GM21528 (cell line): ENCODE measurements around the gene TMEM250.

Experiments
- ATAC-seq: cut with Tn5 transposase; IDR thresholded peaks from one replicate; pipeline ENCODE4 v1.9.1; 2021; ENCODE audit warnings: mild to moderate bottlenecking, moderate library complexity; ENCODE audit not compliant: unreplicated experiment, low FRiP score

The TMEM250 gene

GRCh38 chr9:136147890-136148714 is 29.4 kb upstream of the TMEM250 start:
- ATAC-seq: no peak

- ATAC-seq: no peak
Measured at GRCh38 chr9:136147038-136147889, 28.6 kb upstream of the TMEM250 start.

- no peak for ATAC-seq
Measured at GRCh38 chr9:136146126-136147037, 27.7 kb upstream of the TMEM250 start.

GRCh38 chr9:136145580-136145979 is 26.9 kb upstream of the TMEM250 start:
- no peak for ATAC-seq

GRCh38 chr9:136144450-136144849 is 25.8 kb upstream of the TMEM250 start:
- ATAC-seq: no peak

GRCh38 chr9:136143215-136144001 is 24.7 kb upstream of the TMEM250 start:
- ATAC-seq: no peak

GRCh38 chr9:136142859-136143214 is 24.2 kb upstream of the TMEM250 start:
- ATAC-seq: no peak

GRCh38 chr9:136142414-136142796 is 23.7 kb upstream of the TMEM250 start:
- no peak for ATAC-seq

GRCh38 chr9:136141682-136142413 is 23.2 kb upstream of the TMEM250 start:
- no peak for ATAC-seq

- ATAC-seq: no peak
Measured at GRCh38 chr9:136140966-136141365, 22.3 kb upstream of the TMEM250 start.

- ATAC-seq: no peak
Measured at GRCh38 chr9:136140046-136140445, 21.4 kb upstream of the TMEM250 start.

GRCh38 chr9:136138566-136138965 is 19.9 kb upstream of the TMEM250 start:
- ATAC-seq: no peak

- no peak for ATAC-seq
Measured at GRCh38 chr9:136137321-136138265, 18.9 kb upstream of the TMEM250 start.

GRCh38 chr9:136136127-136136925 is 17.7 kb upstream of the TMEM250 start:
- ATAC-seq: no peak

GRCh38 chr9:136135326-136136126 is 16.9 kb upstream of the TMEM250 start:
- no peak for ATAC-seq

- no peak for ATAC-seq
Measured at GRCh38 chr9:136133959-136134484, 15.3 kb upstream of the TMEM250 start.
